SU-DHL-6 (cell line): Measurements from ENCODE around the gene HSPA12A.

Experiments used
- H2AFZ ChIP-seq: fragments of 200-600 bp; sonication (generic); 2 replicates; pipeline ENCODE4 v1.6.1; 2014; ENCODE audit warnings: low read depth, mild to moderate bottlenecking, moderate library complexity, mixed read lengths, antibody characterized with exemption, low read length; ENCODE audit not compliant: severe bottlenecking
- H3F3A ChIP-seq: fragments of 200-600 bp; shearing (Covaris generic); 2 replicates; pipeline ENCODE4 v1.6.0; 2016; ENCODE audit warnings: antibody characterized with exemption, mild to moderate bottlenecking; ENCODE audit not compliant: insufficient read depth
- H3K27ac ChIP-seq: fragments of 200-600 bp; sonication (generic); 2 replicates; pipeline ENCODE4 v1.5.1; 2016; ENCODE audit warnings: low read depth, mild to moderate bottlenecking, low read length, moderate library complexity, mixed read lengths
- H3K27me3 ChIP-seq: fragments of 200-600 bp; sonication (generic), shearing (Covaris generic); 2 replicates; pipeline ENCODE4 v1.6.0; 2014; ENCODE audit warnings: mild to moderate bottlenecking, low read length
- H3K36me3 ChIP-seq: fragments of 200-600 bp; sonication (generic); 2 replicates; pipeline ENCODE4 v1.6.1; 2014; ENCODE audit warnings: mild to moderate bottlenecking, low read length, mixed read lengths
- H3K4me2 ChIP-seq: fragments of 300-600, 200-600 bp; shearing (Covaris generic), sonication (generic); 2 replicates; pipeline ENCODE4 v1.6.0; 2014; ENCODE audit warnings: low read length, low read depth, mild to moderate bottlenecking; ENCODE audit not compliant: poor library complexity, severe bottlenecking
- H3K4me3 ChIP-seq: fragments of 200-600 bp; sonication (generic); 2 replicates; pipeline ENCODE4 v1.5.1; 2014; ENCODE audit warnings: antibody characterized with exemption, low read length, mild to moderate bottlenecking, mixed read lengths; ENCODE audit not compliant: insufficient read depth, poor library complexity, severe bottlenecking
- H3K79me2 ChIP-seq: fragments of 200-600 bp; sonication (generic); 2 replicates; pipeline ENCODE4 v1.6.1; 2014; ENCODE audit warnings: mild to moderate bottlenecking, low read length, moderate library complexity; ENCODE audit not compliant: insufficient read depth
- H3K9ac ChIP-seq: fragments of 200-600 bp; sonication (generic); 2 replicates; pipeline ENCODE4 v1.7.0; 2014; ENCODE audit warnings: mild to moderate bottlenecking, low read length
- H3K9me2 ChIP-seq: fragments of 200-600 bp; sonication (generic); replicated peaks from 2 replicates; pipeline ENCODE4 v1.6.1; 2014; ENCODE audit warnings: low read length; ENCODE audit not compliant: insufficient read depth
- H3K9me3 ChIP-seq: fragments of 200-600 bp; sonication (generic); 2 replicates; pipeline ENCODE4 v1.6.1; 2014; ENCODE audit warnings: low read length, mixed read lengths; ENCODE audit not compliant: insufficient read depth
- H4K20me1 ChIP-seq: fragments of 200-600 bp; sonication (generic); 2 replicates; pipeline ENCODE4 v1.6.1; 2014; ENCODE audit warnings: low read depth, mild to moderate bottlenecking, antibody characterized with exemption, low read length, moderate library complexity, mixed read lengths
- EZH2phosphoT487 ChIP-seq: fragments of 200-600 bp; sonication (generic), shearing (Covaris generic); conservative IDR thresholded peaks from 2 replicates; pipeline ENCODE4 v1.6.1; 2018; ENCODE audit warnings: mild to moderate bottlenecking, antibody characterized with exemption, low read length, moderate library complexity, mixed read lengths
- TF ChIP-seq, protein P1 (sequence below): fragments of 200-600 bp; sonication (generic); IDR thresholded peaks from one replicate; pipeline ENCODE4 v1.5.1; 2017; ENCODE audit warnings: antibody characterized with exemption, mild to moderate bottlenecking, low read length, moderate library complexity; ENCODE audit not compliant: insufficient read depth, poor library complexity, severe bottlenecking

Gene HSPA12A

GRCh38 chr10:116741391-116742351, 695 bp downstream of the HSPA12A start:
- H3K9ac ChIP-seq, result no peak overlapping the region
- no peak overlapping the region for H3K27ac ChIP-seq
- no peaks in the 10 kb centered on the region for H4K20me1 ChIP-seq
- TF ChIP-seq, protein P1, sequence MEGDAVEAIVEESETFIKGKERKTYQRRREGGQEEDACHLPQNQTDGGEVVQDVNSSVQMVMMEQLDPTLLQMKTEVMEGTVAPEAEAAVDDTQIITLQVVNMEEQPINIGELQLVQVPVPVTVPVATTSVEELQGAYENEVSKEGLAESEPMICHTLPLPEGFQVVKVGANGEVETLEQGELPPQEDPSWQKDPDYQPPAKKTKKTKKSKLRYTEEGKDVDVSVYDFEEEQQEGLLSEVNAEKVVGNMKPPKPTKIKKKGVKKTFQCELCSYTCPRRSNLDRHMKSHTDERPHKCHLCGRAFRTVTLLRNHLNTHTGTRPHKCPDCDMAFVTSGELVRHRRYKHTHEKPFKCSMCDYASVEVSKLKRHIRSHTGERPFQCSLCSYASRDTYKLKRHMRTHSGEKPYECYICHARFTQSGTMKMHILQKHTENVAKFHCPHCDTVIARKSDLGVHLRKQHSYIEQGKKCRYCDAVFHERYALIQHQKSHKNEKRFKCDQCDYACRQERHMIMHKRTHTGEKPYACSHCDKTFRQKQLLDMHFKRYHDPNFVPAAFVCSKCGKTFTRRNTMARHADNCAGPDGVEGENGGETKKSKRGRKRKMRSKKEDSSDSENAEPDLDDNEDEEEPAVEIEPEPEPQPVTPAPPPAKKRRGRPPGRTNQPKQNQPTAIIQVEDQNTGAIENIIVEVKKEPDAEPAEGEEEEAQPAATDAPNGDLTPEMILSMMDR, result no peak
- no peak for TF ChIP-seq EZH2phosphoT487
- no peaks in the 10 kb centered on the region for H3K9me2 ChIP-seq
- no peak overlapping the region for H3K4me3 ChIP-seq
- H3K79me2 ChIP-seq, result no peaks in the 10 kb centered on the region
- H2AFZ ChIP-seq, result no peak overlapping the region
- no peaks in the 10 kb centered on the region for H3K36me3 ChIP-seq
- H3K9me3 ChIP-seq, result no peaks in the 10 kb centered on the region
- H3K27me3 ChIP-seq, result no peaks in the 10 kb centered on the region
- H3F3A ChIP-seq, result no peaks in the 10 kb centered on the region
- no peak overlapping the region for H3K4me2 ChIP-seq

DNA sequence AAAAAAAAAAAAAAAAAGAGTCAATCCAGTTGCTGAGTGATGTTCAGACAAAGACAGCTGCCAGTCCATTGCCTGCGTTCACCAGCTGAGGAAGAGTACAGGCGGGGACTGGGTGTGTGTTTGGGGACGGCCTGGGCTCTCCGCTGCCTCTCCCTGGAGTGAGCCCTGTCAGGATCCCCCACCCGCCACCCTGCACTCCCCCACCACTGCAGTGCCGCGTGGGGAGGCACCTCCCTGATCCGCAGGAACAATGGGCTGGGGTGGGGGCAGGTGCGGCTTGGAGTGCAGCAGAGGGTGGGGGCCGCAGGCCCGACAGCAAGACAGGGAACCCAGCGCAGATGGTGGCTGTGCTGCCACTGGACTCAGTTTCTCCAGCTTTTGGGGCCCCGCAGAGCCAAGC, 1.4 kb downstream of the HSPA12A start:
- Histone ChIP-seq H3K79me2 (no peaks in the 10 kb centered on the region), H3K36me3 (no peaks in the 10 kb centered on the region), H3K4me2 (no peak overlapping the region), H3K4me3 (no peak overlapping the region), H2AFZ (no peak overlapping the region), H3K9me2 (no peaks in the 10 kb centered on the region), H3K27me3 (no peaks in the 10 kb centered on the region), H3F3A (no peaks in the 10 kb centered on the region), H3K27ac (no peak overlapping the region), H3K9ac (no peak overlapping the region), H4K20me1 (no peaks in the 10 kb centered on the region), H3K9me3 (no peaks in the 10 kb centered on the region)
- TF ChIP-seq EZH2phosphoT487, result no peak
- TF ChIP-seq, protein P1, result no peak

GRCh38 chr10:116738339-116738738, 4.0 kb downstream of the HSPA12A start:
- TF ChIP-seq, protein P1, result no peak
- TF ChIP-seq EZH2phosphoT487, result no peak
- Histone ChIP-seq H3K4me3 (no peak overlapping the region), H3K9me3 (no peaks in the 10 kb centered on the region), H3K27me3 (no peaks in the 10 kb centered on the region), H3K27ac (no peak overlapping the region), H3K79me2 (no peaks in the 10 kb centered on the region), H3F3A (no peaks in the 10 kb centered on the region), H3K9me2 (no peaks in the 10 kb centered on the region), H4K20me1 (no peaks in the 10 kb centered on the region), H3K36me3 (no peaks in the 10 kb centered on the region), H3K9ac (no peak overlapping the region), H3K4me2 (no peak overlapping the region), H2AFZ (no peak overlapping the region)
